Peyer's patch (tissue), 4 donors: Measurements from ENCODE around the gene ARHGAP15.

Source experiments
- CTCF ChIP-seq, 6 experiments: fragments of 450-650 bp in 4 of 6; fragments of 200-600 bp in 2 of 6; sonication (generic) in 1 of 6; IDR thresholded peaks; one replicate each; pipeline ENCODE4 v1.5.1; 2017 to 2019; ENCODE audit warnings: antibody characterized with exemption in 6 of 6, mild to moderate bottlenecking in 3 of 6, moderate library complexity in 1 of 6
- POLR2A ChIP-seq, 2 donors: fragments of 450-650 bp; IDR thresholded peaks; one replicate each; pipeline ENCODE4 v1.5.1; 2017; ENCODE audit warnings: antibody characterized with exemption in 2 of 2, mild to moderate bottlenecking in 2 of 2, moderate library complexity in 2 of 2

GRCh38 chr2:143453981-143454511 is 324.8 kb downstream of the ARHGAP15 start:
- TF ChIP-seq CTCF (IDR thresholded peaks at IDR 0.05) (no peak), POLR2A (IDR thresholded peaks at IDR 0.05) (no peak)
